Duodenal mucosa (tissue), 2 donors: Measurements from ENCODE around the gene TAF8.

Experiments
- H3K27ac ChIP-seq: one replicate; pipeline ENCODE4 v1.7.0; 2013; ENCODE audit warnings: low read depth, low read length
- H3K27me3 ChIP-seq, 2 donors: one replicate each; pipeline ENCODE4 v1.7.0; 2013; ENCODE audit warnings: low read length in 2 of 2, control low read depth in 1 of 2; ENCODE audit not compliant: insufficient read depth in 2 of 2, control insufficient read depth in 1 of 2
- H3K36me3 ChIP-seq, 2 donors: one replicate each; pipeline ENCODE4 v1.7.0; 2013; ENCODE audit warnings: low read length in 2 of 2, control low read depth in 1 of 2; ENCODE audit not compliant: insufficient read depth in 2 of 2, control insufficient read depth in 1 of 2
- H3K4me1 ChIP-seq, 2 donors: one replicate each; pipeline ENCODE4 v1.7.0; 2013; ENCODE audit warnings: low read length in 2 of 2, control low read depth in 1 of 2; ENCODE audit not compliant: insufficient read depth in 2 of 2, control insufficient read depth in 1 of 2
- H3K4me3 ChIP-seq, 2 donors: one replicate each; pipeline ENCODE4 v1.7.0; 2013; ENCODE audit warnings: low read length in 2 of 2, low read depth in 1 of 2
- H3K9ac ChIP-seq, 2 donors: one replicate each; pipeline ENCODE4 v1.7.0; 2013; ENCODE audit warnings: low read length in 2 of 2, low read depth in 1 of 2
- H3K9me3 ChIP-seq, 2 donors: one replicate each; pipeline ENCODE4 v1.7.0; 2013; ENCODE audit warnings: low read length in 2 of 2, control low read depth in 1 of 2; ENCODE audit not compliant: control insufficient read depth in 1 of 2

Gene TAF8

GRCh38 chr6:42123379-42124103 lies 73.2 kb downstream of the TAF8 start:
- Histone ChIP-seq H3K27ac (peak overlapping the region; percentile 61), H3K27me3 (no peaks in the 10 kb centered on the region), H3K9me3 (no peaks in the 10 kb centered on the region), H3K4me1 (peaks cover 37 to 40% of the 10 kb centered on the region in 2 donors), H3K9ac (peak overlapping the region; percentile 25 to 39), H3K36me3 (peaks cover 17 to 30% of the 10 kb centered on the region in 2 donors), H3K4me3 (no peak overlapping the region)

DNA sequence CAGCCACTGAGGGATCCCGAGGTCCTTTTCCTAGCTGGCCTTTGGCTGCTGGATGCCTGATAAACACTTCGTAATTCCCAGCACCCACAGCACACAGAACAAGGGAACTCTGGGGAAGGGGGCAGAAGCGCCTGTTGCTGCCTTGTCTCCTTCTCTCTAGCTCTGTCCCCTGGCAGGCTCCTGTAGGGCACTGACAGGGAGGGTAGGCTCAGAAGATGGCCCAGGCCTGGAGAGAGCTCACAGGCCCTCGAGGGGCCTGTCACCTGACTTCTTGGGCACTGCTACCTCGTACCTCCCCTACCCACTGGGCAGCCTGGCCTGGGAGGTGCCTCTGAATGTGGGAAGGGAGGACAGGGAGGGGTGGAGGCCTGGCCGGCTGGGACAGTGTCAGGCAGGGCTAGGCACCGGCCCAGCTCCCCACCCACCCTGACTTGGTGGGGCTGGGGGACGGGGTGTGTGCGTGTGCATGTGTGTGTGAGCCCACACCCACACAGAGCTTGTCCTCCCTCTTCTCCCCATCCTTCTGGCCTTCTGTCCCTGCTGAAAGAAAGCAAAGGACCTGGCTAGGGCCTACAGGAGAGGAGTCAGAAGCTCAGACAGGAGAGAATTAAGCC lies 74.0 kb downstream of the TAF8 start:
- Histone ChIP-seq H3K27me3 (no peaks in the 10 kb centered on the region), H3K9me3 (no peaks in the 10 kb centered on the region), H3K4me1 (peaks cover 37 to 40% of the 10 kb centered on the region in 2 donors), H3K9ac (peak overlapping the region; percentile 25 to 39), H3K4me3 (no peak overlapping the region), H3K27ac (peak overlapping the region; percentile 50), H3K36me3 (peaks cover 17 to 33% of the 10 kb centered on the region in 2 donors)

DNA sequence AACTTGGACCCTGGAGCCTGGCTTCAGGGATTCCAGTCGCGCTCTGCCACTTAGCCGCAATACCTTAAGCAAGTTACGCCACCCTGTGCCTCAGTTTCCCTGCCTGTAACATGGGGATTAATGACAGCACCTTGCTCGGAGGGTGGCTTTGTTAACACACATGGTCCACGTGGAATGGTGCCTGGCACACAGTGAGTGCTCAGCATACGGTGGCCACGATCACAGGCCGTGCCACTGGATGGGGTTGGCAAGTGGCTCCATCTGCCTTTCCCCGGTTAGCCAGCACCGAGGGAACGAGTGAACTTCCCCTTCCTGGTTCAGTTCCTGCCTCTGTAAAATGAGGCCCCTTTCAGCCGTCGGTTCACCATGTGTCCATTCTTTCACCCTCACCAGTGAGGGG lies 74.9 kb downstream of the TAF8 start:
- no peaks in the 10 kb centered on the region for H3K9me3 ChIP-seq
- H3K4me1 ChIP-seq: peaks cover 37 to 40% of the 10 kb centered on the region in 2 donors
- peaks cover 17 to 41% of the 10 kb centered on the region in 2 donors for H3K36me3 ChIP-seq
- H3K27me3 ChIP-seq: no peaks in the 10 kb centered on the region
- no peak overlapping the region for H3K27ac ChIP-seq
- no peak overlapping the region for H3K9ac ChIP-seq
- H3K4me3 ChIP-seq: no peak overlapping the region

DNA sequence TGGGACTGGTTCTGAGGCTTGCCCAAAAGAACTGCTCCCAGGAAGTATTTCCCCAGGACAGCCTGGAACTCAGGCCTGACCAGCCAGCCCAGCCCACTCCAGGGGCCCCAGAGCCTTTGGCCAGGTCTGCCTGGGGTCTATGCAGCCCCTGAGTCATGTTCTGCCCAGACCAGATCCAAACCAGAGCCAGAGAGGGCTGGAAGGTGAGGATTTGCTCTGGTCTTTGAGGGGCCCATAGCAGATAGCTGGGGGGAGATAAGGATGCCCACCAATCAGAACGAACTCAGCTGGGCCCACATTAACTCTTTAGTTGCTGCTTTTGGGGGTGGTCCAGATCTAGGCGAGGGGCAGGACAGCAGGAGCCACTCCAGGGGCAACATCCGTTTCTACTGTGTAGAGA lies 75.3 kb downstream of the TAF8 start:
- Histone ChIP-seq H3K4me3 (no peak overlapping the region), H3K9ac (no peak overlapping the region), H3K27ac (no peak overlapping the region), H3K27me3 (no peaks in the 10 kb centered on the region), H3K9me3 (no peaks in the 10 kb centered on the region), H3K36me3 (peaks cover 17 to 43% of the 10 kb centered on the region in 2 donors), H3K4me1 (peaks cover 37 to 40% of the 10 kb centered on the region in 2 donors)

GRCh38 chr6:42128460-42129359 lies 78.4 kb downstream of the TAF8 start:
- Histone ChIP-seq H3K27me3 (no peaks in the 10 kb centered on the region), H3K4me3 (no peak overlapping the region), H3K9ac (no peak overlapping the region), H3K4me1 (peaks cover 18 to 23% of the 10 kb centered on the region in 2 donors), H3K9me3 (no peaks in the 10 kb centered on the region), H3K36me3 (peaks cover 17 to 50% of the 10 kb centered on the region in 2 donors), H3K27ac (no peak overlapping the region)

- Histone ChIP-seq H3K27me3 (no peaks in the 10 kb centered on the region), H3K9me3 (no peaks in the 10 kb centered on the region), H3K27ac (no peak overlapping the region), H3K4me1 (peaks cover 19 to 22% of the 10 kb centered on the region in 2 donors), H3K36me3 (peaks cover 17 to 50% of the 10 kb centered on the region in 2 donors), H3K4me3 (no peak overlapping the region), H3K9ac (no peak overlapping the region)
Observed at GRCh38 chr6:42129360-42129676, 79.0 kb downstream of the TAF8 start.

GRCh38 chr6:42131531-42131930 lies 81.2 kb downstream of the TAF8 start:
- no peak overlapping the region for H3K27ac ChIP-seq
- no peaks in the 10 kb centered on the region for H3K27me3 ChIP-seq
- H3K4me3 ChIP-seq: no peak overlapping the region
- H3K9me3 ChIP-seq: no peaks in the 10 kb centered on the region
- no peak overlapping the region for H3K9ac ChIP-seq
- peaks cover 5 to 36% of the 10 kb centered on the region in 2 donors for H3K36me3 ChIP-seq
- H3K4me1 ChIP-seq: peaks cover 16 to 17% of the 10 kb centered on the region in 2 donors

- H3K36me3 ChIP-seq: peaks cover 0 to 22% of the 10 kb centered on the region in 2 donors
- no peaks in the 10 kb centered on the region for H3K9me3 ChIP-seq
- peaks cover 30 to 36% of the 10 kb centered on the region in 2 donors for H3K4me1 ChIP-seq
- no peak overlapping the region for H3K4me3 ChIP-seq
- no peak overlapping the region for H3K9ac ChIP-seq
- no peak overlapping the region for H3K27ac ChIP-seq
- H3K27me3 ChIP-seq: no peaks in the 10 kb centered on the region
Observed at GRCh38 chr6:42133926-42134325, 83.6 kb downstream of the TAF8 start.

GRCh38 chr6:42135161-42135560 lies 84.8 kb downstream of the TAF8 start:
- peaks cover 43 to 48% of the 10 kb centered on the region in 2 donors for H3K4me1 ChIP-seq
- H3K27me3 ChIP-seq: no peaks in the 10 kb centered on the region
- H3K9me3 ChIP-seq: no peaks in the 10 kb centered on the region
- H3K36me3 ChIP-seq: peaks cover 0 to 13% of the 10 kb centered on the region in 2 donors
- no peak overlapping the region for H3K27ac ChIP-seq
- H3K4me3 ChIP-seq: no peak overlapping the region
- no peak overlapping the region for H3K9ac ChIP-seq

- Histone ChIP-seq H3K36me3 (peaks cover 0 to 11% of the 10 kb centered on the region in 2 donors), H3K9me3 (no peaks in the 10 kb centered on the region), H3K27me3 (no peaks in the 10 kb centered on the region), H3K27ac (no peak overlapping the region), H3K9ac (no peak overlapping the region), H3K4me3 (no peak overlapping the region), H3K4me1 (peaks cover 48 to 49% of the 10 kb centered on the region in 2 donors)
Observed at GRCh38 chr6:42135722-42136121, 85.4 kb downstream of the TAF8 start.
